Activated naive CD4-positive, alpha-beta T cell treated with anti-CD3 and anti-CD28 coated beads, Interleukin-2, amount 50 U/mL, for 16 hours (primary cell): ENCODE data around the gene IGSF6.

ENCODE experiments used
- DNase-seq: peaks from one replicate; pipeline ENCODE4 v3.0.0-alpha.2; 2020

The IGSF6 gene

GRCh38 chr16:21598701-21599121 lies 53.7 kb downstream of the IGSF6 start:
- DNase-seq: peak; percentile 33

GRCh38 chr16:21598206-21598605 lies 54.2 kb downstream of the IGSF6 start:
- DNase-seq: no peak

DNA sequence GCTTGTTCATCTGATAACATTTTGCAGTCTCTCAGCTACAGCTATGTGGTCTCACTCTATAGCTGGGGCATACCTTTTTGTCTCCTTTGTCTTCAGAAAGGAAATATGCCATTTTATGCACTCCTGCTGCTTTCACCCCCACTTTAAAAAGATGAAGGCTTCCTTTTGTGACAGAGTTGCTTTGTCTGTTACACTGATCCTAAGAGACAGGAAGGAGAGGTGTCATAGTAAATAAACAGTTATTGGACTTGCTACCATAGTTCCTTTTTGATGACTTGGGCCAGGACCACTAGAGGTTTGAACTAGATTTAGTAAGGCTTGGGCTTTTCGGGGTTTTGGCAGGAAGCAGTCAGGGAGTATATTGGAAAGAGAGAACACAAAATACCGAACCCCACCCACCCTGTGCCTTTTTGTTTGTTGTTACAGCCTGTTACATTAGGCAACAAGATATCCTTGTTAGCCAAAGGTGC lies 54.8 kb downstream of the IGSF6 start:
- no peak for DNase-seq

DNA sequence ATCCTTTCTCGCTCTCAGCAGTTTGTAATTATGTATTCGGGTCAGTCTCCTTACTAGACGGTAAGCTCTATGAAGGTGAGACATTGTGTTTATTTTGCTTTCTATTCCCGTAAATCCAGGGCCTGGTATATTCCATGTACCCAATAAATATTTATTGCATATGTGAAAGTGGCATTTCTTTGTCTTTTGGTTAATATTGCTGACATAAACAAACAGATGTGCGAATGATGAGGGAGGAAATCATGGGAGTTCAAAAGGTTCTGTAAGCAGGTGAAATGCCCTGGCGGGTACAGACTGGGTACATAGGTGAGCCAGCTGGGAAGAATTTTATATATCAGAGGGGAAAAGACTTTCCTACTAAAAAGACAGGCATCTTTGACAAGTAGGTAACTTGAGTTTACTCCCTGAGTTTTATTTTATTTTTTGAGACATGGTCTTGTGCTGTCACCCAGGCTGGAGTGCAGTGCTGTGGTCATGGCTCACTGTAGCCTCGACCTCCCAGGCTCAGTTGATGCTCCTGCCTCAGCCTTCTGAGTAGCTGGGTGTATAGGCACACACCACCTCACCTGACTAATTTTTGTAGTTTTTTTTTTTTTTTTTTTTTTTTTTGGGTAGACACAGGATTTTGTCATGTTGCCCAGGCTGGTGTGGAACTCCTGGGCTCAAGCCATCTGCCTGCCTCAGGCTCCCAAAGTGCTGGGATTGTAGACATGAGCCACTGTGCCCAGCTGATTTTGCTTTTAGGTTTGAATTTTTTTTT lies 58.7 kb downstream of the IGSF6 start:
- DNase-seq: no peak

DNA sequence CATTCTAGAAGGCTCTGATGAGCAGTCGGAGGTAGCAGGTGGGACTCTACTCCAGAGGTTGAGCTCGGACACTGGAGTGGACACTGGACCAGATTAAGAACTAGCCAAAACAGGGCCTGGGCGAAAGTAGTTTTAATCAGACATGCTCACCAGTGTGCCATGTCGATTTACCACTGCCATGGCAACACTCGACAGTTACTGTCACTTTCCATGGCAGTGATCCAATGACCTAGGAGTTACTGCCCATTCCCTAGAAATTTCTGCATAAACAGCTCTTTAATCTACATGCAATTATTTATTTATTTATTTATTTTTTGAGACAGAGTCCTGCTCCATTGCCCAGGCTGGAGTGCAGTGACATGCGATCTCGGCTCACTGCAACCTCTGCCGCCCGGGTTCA lies 60.2 kb downstream of the IGSF6 start:
- no peak for DNase-seq

- DNase-seq: no peak
Measured at GRCh38 chr16:21590796-21591195, 61.6 kb downstream of the IGSF6 start.

DNA sequence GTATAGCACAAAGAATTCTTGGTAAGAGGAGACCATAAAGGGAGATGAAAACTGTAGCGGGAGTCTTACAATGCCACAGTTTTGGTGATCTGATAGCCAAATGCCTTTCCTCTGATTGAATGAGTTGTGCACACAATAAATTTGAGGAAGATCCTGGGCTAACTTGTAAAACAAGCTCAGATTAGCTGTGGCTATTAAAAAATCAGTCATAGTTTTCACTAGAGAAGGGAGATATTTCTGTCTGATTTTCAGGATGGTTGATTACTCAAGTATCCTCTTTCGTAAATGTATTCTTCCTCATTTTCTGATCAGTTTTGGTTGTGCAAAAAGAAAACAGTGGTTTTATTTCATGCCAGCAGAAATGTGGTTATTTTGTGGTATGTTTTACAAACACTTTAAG lies 62.1 kb downstream of the IGSF6 start:
- no peak for DNase-seq

DNA sequence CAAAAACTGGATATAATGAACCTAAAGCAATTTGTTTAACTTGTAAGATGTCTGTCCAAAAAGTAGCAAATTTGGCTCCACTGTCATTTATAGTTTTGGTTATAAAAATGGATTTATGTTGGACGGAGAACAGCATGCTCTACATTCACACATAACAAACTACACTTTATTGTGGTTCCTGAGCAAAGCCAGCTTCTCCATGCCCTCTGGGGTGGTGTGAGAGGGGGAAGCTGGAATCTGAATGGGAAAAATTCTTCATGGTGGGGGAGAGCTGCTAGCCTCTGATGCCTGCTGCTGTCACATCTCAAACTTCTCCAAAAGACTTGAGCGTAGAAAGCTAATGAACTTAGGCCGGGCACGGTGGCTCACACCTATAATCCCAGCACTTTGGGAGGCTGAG lies 62.9 kb downstream of the IGSF6 start:
- no peak for DNase-seq
